Coronary artery (tissue), 2 donors: ENCODE measurements around the gene CHI3L2.
A peak's percentile ranks its signal among the peaks of the same experiment; 100 is the strongest.

ENCODE experiments used
- DNase-seq: peaks from one replicate; pipeline ENCODE4 v3.0.0-alpha.2; 2017; ENCODE audit warnings: low spot score
- H3K27ac ChIP-seq, 2 donors: fragments of 200-600 bp; sonication (generic); one replicate each; pipeline ENCODE4 v1.5.1; 2016 to 2019
- H3K4me3 ChIP-seq: fragments of 200-600 bp; sonication (generic); 2 replicates; pipeline ENCODE4 v1.5.1; 2016; ENCODE audit warnings: mild to moderate bottlenecking, moderate library complexity
- TF ChIP-seq, protein P1 (sequence below): fragments of 200-600 bp; sonication (generic); IDR thresholded peaks from one replicate; pipeline ENCODE4 v1.5.1; 2019; ENCODE audit warnings: antibody characterized with exemption

Gene CHI3L2

DNA sequence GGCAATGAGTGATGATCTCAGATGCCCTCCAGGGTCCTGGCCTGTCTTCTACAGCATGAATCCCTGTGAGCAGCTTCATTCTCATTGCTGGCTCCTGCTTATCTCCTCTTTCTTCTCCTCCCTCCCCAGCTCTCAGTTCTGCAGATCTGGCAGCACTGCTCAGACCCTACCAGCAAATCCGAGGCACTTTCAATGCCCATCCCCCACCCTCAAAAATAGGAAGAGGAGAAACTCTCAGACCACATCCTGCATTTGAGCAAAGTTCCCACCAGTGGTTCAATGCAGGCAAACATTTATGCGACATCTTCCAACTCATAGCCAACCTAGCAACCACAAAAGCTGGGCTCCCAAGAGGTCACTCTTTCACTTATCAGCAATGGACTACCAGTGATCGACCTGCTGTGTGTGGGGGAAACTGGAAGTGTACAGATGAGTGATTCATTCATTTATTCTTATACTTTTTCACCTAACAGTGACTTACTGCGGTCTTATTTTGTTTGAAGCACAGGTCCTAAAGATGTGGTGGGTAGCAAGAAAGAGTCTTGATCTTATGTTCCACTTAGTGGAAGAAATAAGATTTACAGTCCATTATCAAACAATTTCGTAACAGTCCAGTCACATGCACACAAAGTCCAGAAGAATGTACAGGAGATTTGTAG lies 5.8 kb upstream of the CHI3L2 start:
- H3K4me3 ChIP-seq: no peak overlapping the region
- TF ChIP-seq, protein P1, sequence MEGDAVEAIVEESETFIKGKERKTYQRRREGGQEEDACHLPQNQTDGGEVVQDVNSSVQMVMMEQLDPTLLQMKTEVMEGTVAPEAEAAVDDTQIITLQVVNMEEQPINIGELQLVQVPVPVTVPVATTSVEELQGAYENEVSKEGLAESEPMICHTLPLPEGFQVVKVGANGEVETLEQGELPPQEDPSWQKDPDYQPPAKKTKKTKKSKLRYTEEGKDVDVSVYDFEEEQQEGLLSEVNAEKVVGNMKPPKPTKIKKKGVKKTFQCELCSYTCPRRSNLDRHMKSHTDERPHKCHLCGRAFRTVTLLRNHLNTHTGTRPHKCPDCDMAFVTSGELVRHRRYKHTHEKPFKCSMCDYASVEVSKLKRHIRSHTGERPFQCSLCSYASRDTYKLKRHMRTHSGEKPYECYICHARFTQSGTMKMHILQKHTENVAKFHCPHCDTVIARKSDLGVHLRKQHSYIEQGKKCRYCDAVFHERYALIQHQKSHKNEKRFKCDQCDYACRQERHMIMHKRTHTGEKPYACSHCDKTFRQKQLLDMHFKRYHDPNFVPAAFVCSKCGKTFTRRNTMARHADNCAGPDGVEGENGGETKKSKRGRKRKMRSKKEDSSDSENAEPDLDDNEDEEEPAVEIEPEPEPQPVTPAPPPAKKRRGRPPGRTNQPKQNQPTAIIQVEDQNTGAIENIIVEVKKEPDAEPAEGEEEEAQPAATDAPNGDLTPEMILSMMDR: no peak
- no peak for DNase-seq
- no peak overlapping the region for H3K27ac ChIP-seq

DNA sequence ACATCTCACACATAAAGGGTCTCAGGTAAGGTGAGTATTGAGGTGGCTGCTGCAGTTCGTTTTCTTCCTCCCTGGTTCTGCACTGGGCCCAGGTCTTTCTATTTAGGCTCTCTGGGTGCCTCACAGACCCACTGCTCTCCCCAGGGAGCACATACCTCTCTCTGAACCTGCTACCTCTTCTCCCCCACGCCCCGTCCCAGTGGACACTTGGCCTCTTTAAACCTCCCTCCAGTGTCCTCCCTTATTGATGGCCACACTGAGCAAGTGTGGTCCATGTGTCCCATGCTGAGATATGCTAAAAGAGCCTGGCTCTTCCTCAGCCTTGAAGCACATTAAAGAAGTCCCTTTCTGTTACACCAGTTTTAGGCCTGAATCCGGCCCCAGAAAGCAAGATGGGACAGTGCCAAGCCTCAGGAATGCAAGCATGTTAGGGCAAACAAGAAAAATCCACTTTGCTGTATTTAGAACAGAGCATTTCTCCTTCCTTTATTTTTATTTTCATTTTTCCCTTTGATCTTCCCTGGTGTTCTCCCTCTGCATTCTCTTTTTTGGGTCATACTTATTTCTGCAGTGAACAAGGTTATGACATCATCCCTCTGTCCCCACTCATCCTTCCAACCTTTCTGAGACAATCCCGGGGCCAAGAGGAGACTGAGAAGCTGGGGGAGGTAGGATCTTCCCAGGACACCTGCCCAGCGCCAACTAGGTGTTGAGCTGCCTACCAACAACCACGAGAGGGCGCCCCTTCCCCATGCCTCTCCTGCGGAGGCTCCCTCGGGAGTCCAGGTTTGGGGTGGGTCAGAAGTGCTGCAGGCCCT lies 5.0 kb upstream of the CHI3L2 start:
- Histone ChIP-seq H3K4me3 (no peak overlapping the region), H3K27ac (no peak overlapping the region)
- DNase-seq: peak; percentile 77
- TF ChIP-seq, protein P1: peak; percentile 83

DNA sequence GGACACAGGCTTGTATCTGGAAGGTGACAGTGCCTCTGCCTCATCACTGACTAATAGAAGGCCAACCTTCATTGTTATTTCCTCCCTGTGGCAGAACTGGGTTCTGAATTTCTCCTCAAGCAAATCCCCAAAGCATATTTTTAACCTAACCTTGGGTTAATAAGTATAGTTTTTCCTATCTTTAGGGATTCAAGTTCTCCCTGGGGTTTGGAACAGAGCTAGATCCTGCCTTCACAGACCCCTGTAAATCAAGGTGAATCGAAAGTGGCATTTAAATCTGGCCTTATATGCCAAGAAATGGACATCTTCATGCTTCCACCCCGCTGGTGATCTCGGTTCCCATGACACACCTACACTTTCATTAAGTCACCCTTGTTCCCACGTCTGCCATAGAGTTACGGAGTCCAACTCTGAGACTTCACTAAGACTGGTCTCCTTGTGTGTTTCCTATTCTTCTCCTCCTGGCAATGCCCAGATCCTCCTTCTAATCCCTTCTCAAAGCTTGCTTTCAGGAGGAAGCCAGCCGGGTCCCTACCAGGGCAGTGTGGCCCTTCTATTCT lies 4.3 kb upstream of the CHI3L2 start:
- H3K4me3 ChIP-seq: no peak overlapping the region
- no peak for DNase-seq
- H3K27ac ChIP-seq: no peak overlapping the region
- TF ChIP-seq, protein P1: peak; percentile 11

DNA sequence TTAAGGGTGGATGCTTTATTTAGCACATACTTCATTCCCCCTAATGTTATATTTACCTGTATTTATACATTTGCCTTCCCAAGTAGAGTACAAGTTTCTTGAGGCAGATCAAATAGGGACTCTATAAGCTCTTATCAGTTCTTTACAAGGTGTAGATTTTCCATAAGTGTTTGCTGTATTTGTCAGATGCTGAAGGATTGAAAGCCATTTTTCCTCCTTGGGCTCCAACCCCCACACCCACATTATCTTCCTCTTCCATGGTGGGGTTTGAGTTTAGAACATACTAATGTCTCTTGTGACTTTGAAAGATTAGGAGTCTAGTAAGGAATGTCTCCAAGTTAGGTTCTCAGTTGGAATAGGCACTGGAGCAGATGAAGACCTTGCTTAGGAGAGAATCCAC lies 2.4 kb upstream of the CHI3L2 start:
- Histone ChIP-seq H3K4me3 (no peak overlapping the region), H3K27ac (no peak overlapping the region)
- DNase-seq: no peak
- TF ChIP-seq, protein P1: no peak

DNA sequence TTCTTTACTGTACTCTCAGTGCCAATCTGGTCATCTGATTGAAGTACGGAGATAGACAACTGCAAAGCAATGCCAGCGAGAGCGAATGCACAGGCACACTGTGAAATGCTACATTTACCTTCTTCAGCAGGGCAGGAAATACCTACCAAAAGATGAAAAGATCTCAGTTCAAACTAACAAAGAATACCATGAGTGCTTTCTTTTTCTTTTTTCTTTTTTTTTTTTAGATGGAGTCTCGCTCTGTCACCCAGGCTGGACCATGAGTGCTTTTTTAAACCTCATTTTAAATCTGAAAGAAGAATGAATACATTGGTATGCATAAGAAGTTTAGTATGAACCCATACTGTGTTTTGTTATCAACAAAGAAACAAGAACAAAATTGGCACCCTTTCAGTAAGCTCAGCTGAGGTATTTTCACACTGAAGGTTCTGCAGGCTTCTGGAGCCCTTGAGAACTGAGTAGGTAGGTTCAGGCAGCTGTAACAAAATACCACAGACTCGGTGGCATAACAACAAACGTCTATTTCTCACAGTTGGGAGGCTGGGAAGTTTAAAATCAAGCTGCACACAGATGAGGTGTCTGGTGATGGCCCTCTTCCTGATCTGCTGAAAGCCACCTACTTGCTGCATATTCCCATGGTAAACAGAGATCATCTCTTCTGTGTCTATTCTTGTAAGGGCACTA lies 1.7 kb upstream of the CHI3L2 start:
- TF ChIP-seq, protein P1: no peak
- H3K27ac ChIP-seq: no peak overlapping the region
- DNase-seq: no peak

DNA sequence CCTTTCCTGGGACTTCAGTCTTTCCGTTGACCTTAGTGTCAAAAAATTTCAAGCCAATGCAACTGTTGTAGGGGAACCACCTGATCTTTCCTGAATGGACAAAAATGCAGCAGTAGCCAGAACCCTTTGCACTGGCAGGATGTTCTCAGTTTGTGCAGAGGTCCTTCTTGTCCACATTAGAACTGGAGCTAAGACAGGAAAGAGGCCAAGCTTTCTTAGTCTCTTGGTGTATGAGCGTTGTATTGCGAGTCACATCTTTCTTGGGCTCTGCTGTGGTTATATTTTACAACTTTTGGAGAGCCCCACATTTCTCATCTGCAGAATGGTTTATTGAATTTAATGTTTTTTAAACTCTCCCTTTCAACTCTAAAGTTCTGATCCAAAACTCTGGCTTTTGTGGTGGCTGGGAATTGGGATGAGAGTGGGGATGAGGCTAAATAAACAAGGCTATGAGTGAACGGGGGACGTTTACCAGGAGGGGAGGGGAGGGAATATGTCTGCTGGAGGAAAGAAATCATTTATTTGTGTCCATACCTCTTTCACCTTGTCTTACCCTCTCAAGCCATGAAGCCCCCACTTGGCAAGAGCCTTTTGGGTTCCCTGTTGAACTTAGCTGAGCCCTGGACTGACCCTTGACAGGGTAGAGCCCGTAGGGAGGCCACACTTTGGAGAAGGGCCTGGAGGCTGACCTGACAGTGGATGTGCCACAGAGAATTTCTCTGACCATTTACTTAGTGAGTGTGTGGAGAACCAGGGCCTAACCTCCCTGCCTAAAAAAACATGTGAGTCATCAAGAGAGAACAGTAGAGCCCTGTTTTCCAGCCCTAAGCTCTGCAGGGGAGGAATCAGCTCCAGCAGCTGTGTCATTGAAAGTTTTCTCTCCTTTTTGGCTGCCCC lies 586 bp downstream of the CHI3L2 start:
- Histone ChIP-seq H3K4me3 (no peak overlapping the region), H3K27ac (peak overlapping the region in 1 of 2 donors; percentile 68)
- DNase-seq: no peak
- TF ChIP-seq, protein P1: no peak

More for the DNA sequence above, 1.7 kb upstream of the CHI3L2 start:
- H3K4me3 ChIP-seq: no peak overlapping the region
